HepG2 (cell line): ENCODE data around the gene TSSK2. TPM values are rescaled to one million over a fixed set of nuclear protein-coding genes. Genes with fewer than 3 reads are reported as not detected.
A peak's percentile ranks its signal among the peaks of the same experiment; 100 is the strongest.

ENCODE experiments used
- ARNT ChIP-seq: fragments of 450-650 bp; IDR thresholded peaks from 2 replicates; pipeline ENCODE4 v1.6.1; 2017
- HMGXB3 ChIP-seq: sonication (generic); formaldehyde crosslinking; IDR thresholded peaks from 2 replicates; pipeline ENCODE4 v1.4.0; 2020; ENCODE audit warnings: missing genetic modification reagents, borderline replicate concordance
- KDM5B ChIP-seq: sonication (generic); formaldehyde crosslinking; IDR thresholded peaks from 2 replicates; pipeline ENCODE4 v1.4.0; 2020; ENCODE audit warnings: missing genetic modification reagents, mild to moderate bottlenecking, borderline replicate concordance
- PCBP2 ChIP-seq: fragments of 200-400 bp; formaldehyde crosslinking; optimal IDR thresholded peaks from 2 replicates; pipeline ENCODE3; 2018; ENCODE audit warnings: low read length, low read depth; ENCODE audit not compliant: poor library complexity, severe bottlenecking
- RERE ChIP-seq: IDR thresholded peaks from 2 replicates; pipeline ENCODE4 v1.6.1; 2016; ENCODE audit warnings: low read depth, missing genetic modification reagents, missing compliant biosample characterization
- SP4 ChIP-seq: sonication (generic); formaldehyde crosslinking; IDR thresholded peaks from 2 replicates; pipeline ENCODE4 v1.8.1; 2023; ENCODE audit warnings: mild to moderate bottlenecking, missing genetic modification reagents
- TFAP4 ChIP-seq: sonication (generic); IDR thresholded peaks from 2 replicates; pipeline ENCODE4 v1.6.1; 2016; ENCODE audit warnings: low read depth, borderline replicate concordance
- THAP11 ChIP-seq: IDR thresholded peaks from 2 replicates; pipeline ENCODE4 v1.6.1; 2016; ENCODE audit warnings: missing biosample characterization, missing genetic modification reagents
- U2AF2 ChIP-seq: fragments of 200-400 bp; formaldehyde crosslinking; IDR thresholded peaks from 2 replicates; pipeline ENCODE4 v1.6.1; 2017; ENCODE audit warnings: low read depth, mild to moderate bottlenecking, low read length
- ZNF331 ChIP-seq: sonication (generic); formaldehyde crosslinking; IDR thresholded peaks from 2 replicates; pipeline ENCODE4 v1.4.0; 2020; ENCODE audit warnings: missing genetic modification reagents
- ZNF687 ChIP-seq: sonication (generic); formaldehyde crosslinking; IDR thresholded peaks from 2 replicates; pipeline ENCODE4 v1.5.1; 2020; ENCODE audit warnings: mild to moderate bottlenecking, missing genetic modification reagents, moderate library complexity
- ZNF746 ChIP-seq: sonication (generic); formaldehyde crosslinking; IDR thresholded peaks from 2 replicates; pipeline ENCODE4 v1.8.0; 2022; ENCODE audit warnings: mild to moderate bottlenecking, missing genetic modification reagents
- ZNF777 ChIP-seq: sonication (generic); formaldehyde crosslinking; IDR thresholded peaks from 2 replicates; pipeline ENCODE4 v1.4.0; 2020; ENCODE audit warnings: missing genetic modification reagents
- polyA plus RNA-seq, 8 experiments: library from polyadenylated mRNA; depleted of rRNA in 3 of 8; stranded (reverse) in 7 of 8; unstranded in 1 of 8; fragments of >200 nt; fragmentation: Illumina TruSeq in 4 of 8; extraction: Trizol in 4 of 8; gene quantifications; 2 replicates each; pipeline versions ENCODE4 v1.2.1 to v1.2.3, GENCODE V29; 2011 to 2016; ENCODE audit warnings: low read depth in 4 of 8, missing spikeins in 1 of 8, mixed read lengths in 1 of 8; ENCODE audit not compliant: insufficient read depth in 1 of 8
- total RNA-seq, 5 experiments: library from RNA; depleted of rRNA; stranded (reverse); fragments of >200 nt; fragmentation: Illumina TruSeq; extraction: Trizol; gene quantifications; 2 replicates each; pipeline ENCODE4 v1.2.3, GENCODE V29; 2016; ENCODE audit warnings: low read depth in 1 of 5

TSSK2 gene
- total and polyA plus RNA-seq, 2 of the 13 experiments (the other 11 are each of a cell fraction or from before 2014, with no cell fraction given) = not detected

- TF ChIP-seq HMGXB3 (CRISPR knock-in tag) (no peak), THAP11 (CRISPR knock-in tag) (no peak), PCBP2 (no peak), ZNF331 (CRISPR knock-in tag) (no peak), RERE (CRISPR knock-in tag) (no peak), TFAP4 (no peak), ZNF687 (CRISPR knock-in tag) (peak; percentile 44; the same call in 1 of the 2 replicates), SP4 (CRISPR knock-in tag) (no peak), U2AF2 (no peak), ZNF746 (CRISPR knock-in tag) (no peak), KDM5B (CRISPR knock-in tag) (no peak), ARNT (no peak), ZNF777 (peak; percentile 92)
These were observed 38.2 kb downstream of the TSSK2 start (continued) for GRCh38 chr22:19169002-19169946.
